Neutrophil (primary cell): ENCODE measurements around the gene TTC7B.

Experiments used
- H3K27ac ChIP-seq: fragments of 200-600 bp; sonication (generic); 2 replicates; pipeline ENCODE4 v1.5.1; 2016; ENCODE audit warnings: mild to moderate bottlenecking, moderate library complexity
- H3K27me3 ChIP-seq: fragments of 200-600 bp; sonication (generic); 2 replicates; pipeline ENCODE4 v1.6.0; 2016; ENCODE audit warnings: mild to moderate bottlenecking
- H3K36me3 ChIP-seq: fragments of 200-600 bp; sonication (generic); 2 replicates; pipeline ENCODE4 v1.5.1; 2017
- H3K4me1 ChIP-seq, 2 experiments: fragments of 200-600 bp in 1 of 2; sonication (generic) in 1 of 2; 1 replicate in 1 of 2; 2 replicates in 1 of 2; pipeline versions ENCODE4 v1.5.1 to v1.6.1; 2013 to 2016; ENCODE audit warnings: low read depth in 1 of 2, low read length in 1 of 2, mild to moderate bottlenecking in 1 of 2, moderate library complexity in 1 of 2; ENCODE audit not compliant: control insufficient read depth in 1 of 2, insufficient read depth in 1 of 2
- H3K4me3 ChIP-seq, 2 experiments: fragments of 200-600 bp in 1 of 2; sonication (generic) in 1 of 2; 1 replicate in 1 of 2; 2 replicates in 1 of 2; pipeline ENCODE4 v1.5.1; 2013 to 2016; ENCODE audit warnings: low read depth in 1 of 2, low read length in 1 of 2, mild to moderate bottlenecking in 1 of 2, moderate library complexity in 1 of 2
- H3K9me3 ChIP-seq: fragments of 200-600 bp; sonication (generic); 2 replicates; pipeline ENCODE4 v1.5.1; 2016
- CTCF ChIP-seq: fragments of 200-600 bp; sonication (generic); IDR thresholded peaks from 2 replicates; pipeline ENCODE4 v1.5.1; 2016; ENCODE audit warnings: antibody characterized with exemption

TTC7B gene

DNA sequence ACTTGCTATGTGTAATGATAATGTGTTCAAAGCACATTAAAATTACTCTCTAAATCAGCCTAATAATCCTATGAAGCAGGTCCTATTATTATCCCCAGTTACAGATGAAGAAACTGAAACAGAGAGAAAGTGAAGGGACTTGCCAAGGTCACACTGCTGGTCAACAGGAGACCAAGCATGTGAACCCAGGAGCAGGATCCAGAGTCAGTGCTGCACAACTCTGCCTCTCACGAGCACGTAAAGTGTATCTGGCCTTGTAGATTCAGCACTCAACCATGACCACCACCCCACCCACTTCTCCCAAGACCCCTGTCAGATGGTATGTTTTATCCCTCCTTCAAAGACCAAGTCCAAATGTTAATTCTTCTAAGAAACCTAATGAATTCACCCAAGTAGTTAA, 100.7 kb downstream of the TTC7B start:
- H3K36me3 ChIP-seq: peaks cover 9% of the 10 kb centered on the region
- TF ChIP-seq CTCF: no peak
- no peaks in the 10 kb centered on the region for H3K27me3 ChIP-seq
- H3K27ac ChIP-seq: no peak overlapping the region
- H3K4me3 ChIP-seq: no peak overlapping the region
- H3K9me3 ChIP-seq: no peaks in the 10 kb centered on the region
- H3K4me1 ChIP-seq: peaks cover 6 to 14% of the 10 kb centered on the region in 2 experiments

DNA sequence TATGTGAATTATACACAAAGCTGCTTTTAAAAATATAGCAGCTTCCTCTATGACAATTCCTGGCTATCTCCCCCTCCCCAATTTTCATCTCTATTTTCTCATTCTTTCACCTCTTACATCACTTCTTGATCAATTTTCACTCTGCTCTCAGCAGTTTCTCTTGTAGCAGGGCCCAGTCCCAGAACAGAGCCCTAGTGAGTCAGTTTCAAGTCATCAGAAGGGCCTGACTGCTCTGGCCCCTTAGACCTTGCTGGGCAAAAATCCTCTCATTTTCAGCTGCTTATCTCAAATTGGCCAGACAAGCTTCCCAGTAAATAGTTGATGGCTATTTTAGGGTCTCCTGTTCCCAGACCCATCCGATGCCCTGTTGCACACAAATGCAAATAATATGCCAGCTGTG, 101.4 kb downstream of the TTC7B start:
- no peak for TF ChIP-seq CTCF
- H3K4me3 ChIP-seq: no peak overlapping the region
- peaks cover 6 to 11% of the 10 kb centered on the region in 2 experiments for H3K4me1 ChIP-seq
- no peaks in the 10 kb centered on the region for H3K9me3 ChIP-seq
- H3K36me3 ChIP-seq: peaks cover 9% of the 10 kb centered on the region
- no peak overlapping the region for H3K27ac ChIP-seq
- no peaks in the 10 kb centered on the region for H3K27me3 ChIP-seq

DNA sequence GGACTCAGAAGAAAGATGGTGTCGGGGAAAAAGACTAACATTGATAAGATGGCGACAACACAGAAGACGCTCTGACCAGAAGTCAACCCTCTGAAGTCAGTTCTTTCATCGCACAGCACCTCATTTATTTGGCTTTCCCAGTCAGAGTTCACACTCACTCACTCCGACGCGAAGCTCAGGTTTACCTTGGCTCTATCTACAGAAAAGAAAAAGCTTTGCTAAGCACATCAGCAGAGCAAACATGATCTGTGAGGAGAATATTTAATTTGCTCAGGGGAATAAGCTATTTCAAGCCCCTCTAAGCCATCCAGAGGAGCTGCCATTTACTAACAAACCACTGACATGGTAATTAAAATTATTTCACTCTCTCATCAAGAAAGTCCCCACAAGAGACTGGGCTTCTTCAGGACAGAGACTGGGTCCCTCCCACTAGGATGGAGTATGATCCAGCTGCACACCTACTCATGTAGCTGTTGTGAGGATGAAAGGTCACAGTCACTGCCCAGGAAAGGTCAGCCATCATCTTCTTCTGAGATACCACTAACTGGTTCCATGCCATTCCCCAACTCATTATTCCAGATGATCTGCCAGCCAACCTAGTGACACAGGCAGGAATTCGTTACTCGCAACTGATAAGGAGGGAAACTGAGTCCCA, 111.4 kb downstream of the TTC7B start:
- TF ChIP-seq CTCF: no peak
- Histone ChIP-seq H3K27ac (no peak overlapping the region), H3K9me3 (no peaks in the 10 kb centered on the region), H3K36me3 (no peaks in the 10 kb centered on the region), H3K4me1 (peaks cover 39 to 42% of the 10 kb centered on the region in 2 experiments), H3K4me3 (no peak overlapping the region), H3K27me3 (no peaks in the 10 kb centered on the region)

GRCh38 chr14:90703841-90704737, 112.1 kb downstream of the TTC7B start:
- H3K36me3 ChIP-seq: no peaks in the 10 kb centered on the region
- no peak for TF ChIP-seq CTCF
- H3K9me3 ChIP-seq: no peaks in the 10 kb centered on the region
- H3K4me3 ChIP-seq: no peak overlapping the region
- H3K4me1 ChIP-seq: peaks cover 46 to 49% of the 10 kb centered on the region in 2 experiments
- no peaks in the 10 kb centered on the region for H3K27me3 ChIP-seq
- no peak overlapping the region for H3K27ac ChIP-seq

- TF ChIP-seq CTCF: no peak
- Histone ChIP-seq H3K9me3 (no peaks in the 10 kb centered on the region), H3K4me1 (peaks cover 74 to 79% of the 10 kb centered on the region in 2 experiments), H3K27ac (peak overlapping the region; percentile 84), H3K36me3 (no peaks in the 10 kb centered on the region), H3K4me3 (peak overlapping the region; percentile 16 to 32), H3K27me3 (no peaks in the 10 kb centered on the region)
Observed at GRCh38 chr14:90700933-90701776, 115.1 kb downstream of the TTC7B start.
